Panc1 (cell line): Measurements from ENCODE around the gene MAGI2.

Experiments
- SIN3A ChIP-seq: IDR thresholded peaks from 2 replicates; pipeline ENCODE4 v1.6.1; 2012; ENCODE audit warnings: low read depth, mild to moderate bottlenecking, low read length, moderate library complexity, borderline replicate concordance; ENCODE audit not compliant: insufficient read depth
- TF ChIP-seq, protein P1 (sequence below): fragments of 450-650 bp; IDR thresholded peaks from 2 replicates; pipeline ENCODE4 v1.5.1; 2017; ENCODE audit warnings: mild to moderate bottlenecking

DNA sequence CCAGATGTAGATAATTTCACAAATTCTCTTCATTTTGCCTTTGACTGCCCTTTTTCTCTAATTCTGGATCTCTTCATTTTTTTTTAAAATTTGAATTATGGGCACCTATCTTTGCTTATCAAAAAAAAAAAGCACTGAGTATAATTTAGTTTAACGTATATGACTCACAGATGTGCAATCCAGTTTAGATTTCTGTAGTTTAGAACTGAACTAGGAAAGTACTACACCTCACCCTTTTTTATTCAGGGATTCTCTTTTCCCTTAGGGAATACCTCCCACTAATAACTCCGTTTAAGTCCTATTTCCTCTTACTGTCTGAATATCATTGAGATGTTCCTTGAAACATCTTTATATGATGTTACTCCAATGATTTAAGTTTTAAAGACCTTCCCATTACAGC lies 665.0 kb downstream of the MAGI2 start:
- TF ChIP-seq, protein P1, sequence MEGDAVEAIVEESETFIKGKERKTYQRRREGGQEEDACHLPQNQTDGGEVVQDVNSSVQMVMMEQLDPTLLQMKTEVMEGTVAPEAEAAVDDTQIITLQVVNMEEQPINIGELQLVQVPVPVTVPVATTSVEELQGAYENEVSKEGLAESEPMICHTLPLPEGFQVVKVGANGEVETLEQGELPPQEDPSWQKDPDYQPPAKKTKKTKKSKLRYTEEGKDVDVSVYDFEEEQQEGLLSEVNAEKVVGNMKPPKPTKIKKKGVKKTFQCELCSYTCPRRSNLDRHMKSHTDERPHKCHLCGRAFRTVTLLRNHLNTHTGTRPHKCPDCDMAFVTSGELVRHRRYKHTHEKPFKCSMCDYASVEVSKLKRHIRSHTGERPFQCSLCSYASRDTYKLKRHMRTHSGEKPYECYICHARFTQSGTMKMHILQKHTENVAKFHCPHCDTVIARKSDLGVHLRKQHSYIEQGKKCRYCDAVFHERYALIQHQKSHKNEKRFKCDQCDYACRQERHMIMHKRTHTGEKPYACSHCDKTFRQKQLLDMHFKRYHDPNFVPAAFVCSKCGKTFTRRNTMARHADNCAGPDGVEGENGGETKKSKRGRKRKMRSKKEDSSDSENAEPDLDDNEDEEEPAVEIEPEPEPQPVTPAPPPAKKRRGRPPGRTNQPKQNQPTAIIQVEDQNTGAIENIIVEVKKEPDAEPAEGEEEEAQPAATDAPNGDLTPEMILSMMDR: no peak
- no peak for TF ChIP-seq SIN3A
